Activated CD8-positive, alpha-beta memory T cell treated with anti-CD3 and anti-CD28 coated beads for 36 hours (primary cell): ENCODE data around the gene LDLRAD4. TPM values are rescaled to one million over a fixed set of nuclear protein-coding genes. Genes with fewer than 3 reads are reported as not detected.
"Not testable (repeated sequence)": the region's sequence is repeated elsewhere in the genome, so short reads cannot be mapped to it uniquely, and the experiment has no call there.

Experiments
- CTCF ChIA-PET: fragments of 350-600 bp; sonication (Branson Sonifier 250); formaldehyde crosslinking; loops from one replicate; lab custom pipeline; 2021; ENCODE audit warnings: antibody characterized with exemption; lab: Charles Lee
- POLR2A ChIA-PET: fragments of 350-600 bp; sonication (Branson Sonifier 250); formaldehyde crosslinking; loops from one replicate; lab custom pipeline; 2021; ENCODE audit warnings: antibody characterized with exemption; lab: Charles Lee
- total RNA-seq, 2 experiments: library from RNA; stranded (reverse); gene quantifications; one replicate each; pipeline ENCODE4 v1.2.3, GENCODE V29; 2021

Gene LDLRAD4
- total RNA-seq, 2 experiments from 2014 or later = 36.8 to 38.3 TPM

GRCh38 chr18:13338318-13338717 is 119.8 kb downstream of the LDLRAD4 start:
- CTCF ChIA-PET = no interaction called here
- POLR2A ChIA-PET = no interaction called here

- POLR2A ChIA-PET = no interaction called here
- CTCF ChIA-PET = no interaction called here
Measured at GRCh38 chr18:13339653-13340052, 121.1 kb downstream of the LDLRAD4 start.

GRCh38 chr18:13346449-13346848 is 127.9 kb downstream of the LDLRAD4 start:
- CTCF ChIA-PET, POLR2A ChIA-PET: not testable (repeated sequence)

- POLR2A ChIA-PET = no interaction called here
- CTCF ChIA-PET = no interaction called here
Measured at GRCh38 chr18:13353084-13353823, 134.7 kb downstream of the LDLRAD4 start.

- POLR2A ChIA-PET = no interaction called here
- CTCF ChIA-PET = interaction anchor here (1.4 kb wide), 1 partner anchor 10 kb away, joined by 3 read pairs; no protein-coding TSS in a partner anchor
Measured at GRCh38 chr18:13354402-13354801, 135.8 kb downstream of the LDLRAD4 start.

GRCh38 chr18:13356032-13356431 is 137.5 kb downstream of the LDLRAD4 start:
- ChIA-PET POLR2A (no interaction called here), CTCF (no interaction called here)

- ChIA-PET POLR2A (no interaction called here), CTCF (no interaction called here)
Measured at GRCh38 chr18:13357289-13357688, 138.7 kb downstream of the LDLRAD4 start.

- ChIA-PET CTCF (no interaction called here), POLR2A (no interaction called here)
Measured at GRCh38 chr18:13359210-13359609, 140.7 kb downstream of the LDLRAD4 start.

- ChIA-PET POLR2A (no interaction called here), CTCF (no interaction called here)
Measured at GRCh38 chr18:13361431-13361830, 142.9 kb downstream of the LDLRAD4 start.

- CTCF ChIA-PET = no interaction called here
- POLR2A ChIA-PET = no interaction called here
Measured at GRCh38 chr18:13362051-13362450, 143.5 kb downstream of the LDLRAD4 start.

GRCh38 chr18:13362607-13363006 is 144.0 kb downstream of the LDLRAD4 start:
- CTCF ChIA-PET = no interaction called here
- POLR2A ChIA-PET = no interaction called here

- CTCF ChIA-PET = no interaction called here
Measured at GRCh38 chr18:13363359-13363758, 144.8 kb downstream of the LDLRAD4 start.

GRCh38 chr18:13364721-13365205 is 146.2 kb downstream of the LDLRAD4 start:
- POLR2A ChIA-PET = no interaction called here
- CTCF ChIA-PET = interaction anchor here (1.4 kb wide), 1 partner anchor 10 kb away, joined by 3 read pairs; no protein-coding TSS in a partner anchor

More at GRCh38 chr18:13363359-13363758, 144.8 kb downstream of the LDLRAD4 start:
- POLR2A ChIA-PET = no interaction called here

GRCh38 chr18:13366131-13366530 is 147.6 kb downstream of the LDLRAD4 start:
- ChIA-PET POLR2A (no interaction called here), CTCF (interaction anchor here (1.2 kb wide), 1 partner anchor 9 kb away, joined by 4 read pairs; no protein-coding TSS in a partner anchor)

GRCh38 chr18:13366541-13366940 is 148.0 kb downstream of the LDLRAD4 start:
- ChIA-PET POLR2A (no interaction called here), CTCF (interaction anchor here (1.2 kb wide), 1 partner anchor 9 kb away, joined by 4 read pairs; no protein-coding TSS in a partner anchor)

GRCh38 chr18:13366962-13367892 is 148.7 kb downstream of the LDLRAD4 start:
- POLR2A ChIA-PET = no interaction called here
- CTCF ChIA-PET = no interaction called here

- CTCF ChIA-PET = no interaction called here
- POLR2A ChIA-PET = no interaction called here
Measured at GRCh38 chr18:13368080-13368813, 149.7 kb downstream of the LDLRAD4 start.

GRCh38 chr18:13369353-13369752 is 150.8 kb downstream of the LDLRAD4 start:
- CTCF ChIA-PET = no interaction called here

GRCh38 chr18:13369756-13370510 is 151.4 kb downstream of the LDLRAD4 start:
- ChIA-PET CTCF (no interaction called here), POLR2A (no interaction called here)

More at GRCh38 chr18:13369353-13369752, 150.8 kb downstream of the LDLRAD4 start:
- POLR2A ChIA-PET = no interaction called here
